HepG2 (cell line): ENCODE measurements around the gene VDR. TPM values are rescaled to one million over a fixed set of nuclear protein-coding genes. Genes with fewer than 3 reads are reported as not detected.

Source experiments
- ATF4 ChIP-seq, 2 experiments: fragments of 450-650 bp in 1 of 2; sonication (generic) in 1 of 2; formaldehyde crosslinking; IDR thresholded peaks; 2 replicates each; pipeline versions ENCODE4 v1.5.0 to v1.8.0; 2020 to 2022; ENCODE audit warnings: mild to moderate bottlenecking in 1 of 2, missing genetic modification reagents in 1 of 2
- ATF7-NPFF ChIP-seq: sonication (generic); formaldehyde crosslinking; IDR thresholded peaks from 2 replicates; pipeline ENCODE4 v1.8.1; 2023; ENCODE audit warnings: mild to moderate bottlenecking, low read depth, missing genetic modification reagents, moderate library complexity
- CEBPB ChIP-seq: IDR thresholded peaks from 2 replicates; pipeline ENCODE4 v1.6.1; 2011; ENCODE audit warnings: low read depth, low read length, improper control_type of control experiment, borderline replicate concordance
- DNMT3B ChIP-seq: conservative IDR thresholded peaks from 2 replicates; pipeline ENCODE4 v1.6.1; 2016; ENCODE audit warnings: missing biosample characterization, control low read depth
- GRHL1 ChIP-seq: sonication (generic); formaldehyde crosslinking; conservative IDR thresholded peaks from 2 replicates; pipeline ENCODE4 v1.8.0; 2022; ENCODE audit warnings: missing genetic modification reagents
- HNRNPH1 ChIP-seq: fragments of 200-400 bp; formaldehyde crosslinking; optimal IDR thresholded peaks from 2 replicates; pipeline ENCODE3; 2017; ENCODE audit warnings: mild to moderate bottlenecking, low read depth, low read length
- NCOR1 ChIP-seq: fragments of 200-600 bp; sonication (generic); IDR thresholded peaks from 2 replicates; pipeline ENCODE4 v1.7.0; 2017; ENCODE audit warnings: antibody characterized with exemption, low read length, borderline replicate concordance
- NFATC3 ChIP-seq: sonication (generic); formaldehyde crosslinking; IDR thresholded peaks from 2 replicates; pipeline ENCODE4 v1.5.1; 2020; ENCODE audit warnings: mild to moderate bottlenecking, missing genetic modification reagents
- RARG ChIP-seq: sonication (generic); formaldehyde crosslinking; IDR thresholded peaks from 2 replicates; pipeline ENCODE4 v1.4.0; 2020; ENCODE audit warnings: low read depth, mild to moderate bottlenecking, missing genetic modification reagents
- RORA ChIP-seq: sonication (generic); formaldehyde crosslinking; IDR thresholded peaks from 2 replicates; pipeline ENCODE4 v1.5.0; 2020; ENCODE audit warnings: mild to moderate bottlenecking, missing genetic modification reagents, moderate library complexity
- RXRB ChIP-seq: IDR thresholded peaks from 2 replicates; pipeline ENCODE4 v1.6.1; 2016; ENCODE audit warnings: borderline replicate concordance, missing genetic modification reagents, missing compliant biosample characterization
- SAP130 ChIP-seq: IDR thresholded peaks from 2 replicates; pipeline ENCODE4 v1.6.1; 2016; ENCODE audit warnings: low read depth
- SMC3 ChIP-seq: IDR thresholded peaks from 2 replicates; pipeline ENCODE4 v1.6.1; 2011; ENCODE audit warnings: low read length, improper control_type of control experiment
- SNAPC5 ChIP-seq: sonication (generic); formaldehyde crosslinking; IDR thresholded peaks from 2 replicates; pipeline ENCODE4 v1.8.1; 2023; ENCODE audit warnings: mild to moderate bottlenecking, missing genetic modification reagents, borderline replicate concordance
- SRF ChIP-seq: IDR thresholded peaks from 2 replicates; pipeline ENCODE4 v1.6.1; 2011; ENCODE audit warnings: mild to moderate bottlenecking, low read depth, low read length, moderate library complexity
- STAG1 ChIP-seq: sonication (generic); formaldehyde crosslinking; IDR thresholded peaks from 2 replicates; pipeline ENCODE4 v1.4.0; 2020; ENCODE audit warnings: missing genetic modification reagents
- TRIM22 ChIP-seq: fragments of 450-650 bp; IDR thresholded peaks from 2 replicates; pipeline ENCODE4 v1.6.1; 2017
- TRIM24 ChIP-seq: sonication (generic); formaldehyde crosslinking; IDR thresholded peaks from 2 replicates; pipeline ENCODE4 v1.8.0; 2022; ENCODE audit warnings: mild to moderate bottlenecking, missing genetic modification reagents
- ZFX ChIP-seq: sonication (generic); formaldehyde crosslinking; IDR thresholded peaks from 2 replicates; pipeline ENCODE4 v1.4.0; 2020; ENCODE audit warnings: mild to moderate bottlenecking, low read depth, missing genetic modification reagents, moderate library complexity
- ZNF18 ChIP-seq: sonication (generic); formaldehyde crosslinking; IDR thresholded peaks from 2 replicates; pipeline ENCODE4 v1.8.0; 2022; ENCODE audit warnings: mild to moderate bottlenecking, missing genetic modification reagents; ENCODE audit not compliant: insufficient replicate concordance
- ZNF496 ChIP-seq: sonication (generic); formaldehyde crosslinking; IDR thresholded peaks from 2 replicates; pipeline ENCODE4 v1.8.1; 2023; ENCODE audit warnings: mild to moderate bottlenecking, moderate library complexity, missing genetic modification reagents; ENCODE audit not compliant: insufficient replicate concordance
- ZNF556 ChIP-seq: sonication (generic); formaldehyde crosslinking; IDR thresholded peaks from 2 replicates; pipeline ENCODE4 v1.4.0; 2020; ENCODE audit warnings: mild to moderate bottlenecking, missing genetic modification reagents, borderline replicate concordance
- ZNF674 ChIP-seq: sonication (generic); formaldehyde crosslinking; IDR thresholded peaks from 2 replicates; pipeline ENCODE4 v1.5.0; 2020; ENCODE audit warnings: low read depth, mild to moderate bottlenecking, missing genetic modification reagents
- ZNF773 ChIP-seq: sonication (generic); formaldehyde crosslinking; IDR thresholded peaks from 2 replicates; pipeline ENCODE4 v1.4.0; 2020; ENCODE audit warnings: missing genetic modification reagents, borderline replicate concordance
- polyA plus RNA-seq, 8 experiments: library from polyadenylated mRNA; depleted of rRNA in 3 of 8; stranded (reverse) in 7 of 8; unstranded in 1 of 8; fragments of >200 nt; fragmentation: Illumina TruSeq in 4 of 8; extraction: Trizol in 4 of 8; gene quantifications; 2 replicates each; pipeline versions ENCODE4 v1.2.1 to v1.2.3, GENCODE V29; 2011 to 2016; ENCODE audit warnings: low read depth in 4 of 8, missing spikeins in 1 of 8, mixed read lengths in 1 of 8; ENCODE audit not compliant: insufficient read depth in 1 of 8
- total RNA-seq, 5 experiments: library from RNA; depleted of rRNA; stranded (reverse); fragments of >200 nt; fragmentation: Illumina TruSeq; extraction: Trizol; gene quantifications; 2 replicates each; pipeline ENCODE4 v1.2.3, GENCODE V29; 2016; ENCODE audit warnings: low read depth in 1 of 5

The VDR gene
- total and polyA plus RNA-seq, 2 of the 13 experiments (the other 11 are each of a cell fraction or from before 2014, with no cell fraction given) = 0.08 to 0.33 TPM

- TF ChIP-seq RORA (no peak), STAG1 (peak; percentile 54), GRHL1 (no peak), RXRB (CRISPR knock-in tag) (peak; percentile 70), ZNF674 (CRISPR knock-in tag) (no peak), ZNF556 (CRISPR knock-in tag) (no peak), NCOR1 (no peak), SNAPC5 (CRISPR knock-in tag) (no peak), ZNF496 (CRISPR knock-in tag) (no peak), ATF7-NPFF (no peak), HNRNPH1 (no peak), ZNF18 (no peak), SRF (no peak), TRIM22 (no peak), ATF4 (CRISPR knock-in tag; IDR thresholded peaks at IDR 0.05) (no peak), SMC3 (peak; percentile 68), ZNF773 (CRISPR knock-in tag) (no peak), DNMT3B (CRISPR knock-in tag) (no peak), SAP130 (CRISPR knock-in tag) (peak; percentile 19; the same call in 1 of the 2 replicates), NFATC3 (CRISPR knock-in tag) (no peak), CEBPB (peak; percentile 89), TRIM24 (no peak), RARG (CRISPR knock-in tag) (no peak), ZFX (CRISPR knock-in tag) (peak; percentile 39; the same call in 1 of the 2 replicates)
Measured at GRCh38 chr12:47870175-47870781, 34.5 kb downstream of the VDR start (continued).
